Endodermal cell (in vitro differentiated cells): ENCODE data around the gene EMC9. TPM values are rescaled to one million over a fixed set of nuclear protein-coding genes. Genes with fewer than 3 reads are reported as not detected.

Experiments used
- DNase-seq: peaks from one replicate; pipeline ENCODE4 v3.0.0-alpha.2; 2017
- H3K27ac ChIP-seq: 2 replicates; pipeline ENCODE4 v1.5.1; 2013; ENCODE audit warnings: mild to moderate bottlenecking, low read depth, low read length, moderate library complexity
- H3K27me3 ChIP-seq: 2 replicates; pipeline ENCODE4 v1.6.1; 2013; ENCODE audit warnings: mild to moderate bottlenecking, low read length, moderate library complexity; ENCODE audit not compliant: insufficient read depth, control insufficient read depth, poor library complexity, severe bottlenecking
- H3K36me3 ChIP-seq: 2 replicates; pipeline ENCODE4 v1.7.0; 2013; ENCODE audit warnings: mild to moderate bottlenecking, low read length, moderate library complexity; ENCODE audit not compliant: control insufficient read depth, insufficient read depth
- H3K4me1 ChIP-seq: one replicate; pipeline ENCODE4 v1.7.0; 2013; ENCODE audit warnings: low read length; ENCODE audit not compliant: control insufficient read depth, insufficient read depth
- H3K4me3 ChIP-seq: 2 replicates; pipeline ENCODE4 v1.5.1; 2013; ENCODE audit warnings: mild to moderate bottlenecking, low read length, moderate library complexity
- H3K9ac ChIP-seq: 2 replicates; pipeline ENCODE4 v1.6.1; 2013; ENCODE audit warnings: mild to moderate bottlenecking, low read length, moderate library complexity; ENCODE audit not compliant: poor library complexity, severe bottlenecking; ENCODE audit errors: extremely low read depth
- H3K9me3 ChIP-seq: 2 replicates; pipeline ENCODE4 v1.6.1; 2013; ENCODE audit warnings: mild to moderate bottlenecking, low read length, moderate library complexity; ENCODE audit not compliant: control insufficient read depth
- H3K27ac Mint-ChIP-seq: 2 replicates; pipeline ENCODE4 v1.8.0; 2020; ENCODE audit warnings: mixed read lengths
- H3K27me3 Mint-ChIP-seq: 2 replicates; pipeline ENCODE4 v1.8.0; 2021; ENCODE audit warnings: mild to moderate bottlenecking, mixed read lengths; ENCODE audit not compliant: insufficient read depth
- H3K36me3 Mint-ChIP-seq: 2 replicates; pipeline ENCODE4 v1.8.0; 2020; ENCODE audit warnings: low read depth, mixed read lengths
- H3K4me1 Mint-ChIP-seq: 2 replicates; pipeline ENCODE4 v1.8.0; 2020; ENCODE audit warnings: mixed read lengths
- H3K4me3 Mint-ChIP-seq: 2 replicates; pipeline ENCODE4 v1.8.0; 2020; ENCODE audit warnings: mild to moderate bottlenecking, moderate library complexity, mixed read lengths
- H3K9me3 Mint-ChIP-seq: 2 replicates; pipeline ENCODE4 v1.8.0; 2020; ENCODE audit warnings: mild to moderate bottlenecking, mixed read lengths
- CTCF ChIP-seq: fragments of 200-600 bp; sonication (generic); conservative IDR thresholded peaks from 2 replicates; pipeline ENCODE4 v1.5.0; 2021; ENCODE audit warnings: antibody characterized with exemption, mild to moderate bottlenecking
- WGBS, 2 experiments: methylation state at CpG; one replicate each; pipeline versions ENCODE4 v1.1.5 to v1.1.7; 2013; ENCODE audit warnings: missing lambda C conversion rate in 2 of 2, mixed read lengths in 1 of 2; ENCODE audit not compliant: insufficient coverage in 1 of 2, insufficient read length in 1 of 2; 5-methylcytosine and 5-hydroxymethylcytosine counted together
- microRNA-seq: library from miRNA; unstranded; fragments of <30 nt; microRNA quantifications from one replicate; pipeline ENCODE4 v1.2.0, GENCODE V29; 2020; ENCODE audit warnings: borderline microRNAs expressed
- total RNA-seq, 2 donors: library from RNA; stranded (reverse); fragmentation: NEBNext Ultra II Directional in 1 of 2; extraction: Animal tissue kit (Norgen Biotek cat#: 25700) in 1 of 2; gene quantifications; 2 replicates in 1 of 2; 3 replicates in 1 of 2; pipeline ENCODE4 v1.2.1, GENCODE V29; 2021

Gene EMC9
- total RNA-seq, 2 donors from 2014 or later: 34.0 to 39.5 TPM

GRCh38 chr14:24092505-24093206 lies 48.7 kb downstream of the EMC9 start:
- peak overlapping the region; percentile 90 for H3K4me3 Mint-ChIP-seq
- H3K9me3 Mint-ChIP-seq: no peaks in the 10 kb centered on the region
- peaks cover 11% of the 10 kb centered on the region for H3K36me3 Mint-ChIP-seq
- Histone ChIP-seq H3K4me3 (no peak overlapping the region), H3K27ac (no peak overlapping the region), H3K36me3 (no peaks in the 10 kb centered on the region), H3K4me1 (no peaks in the 10 kb centered on the region), H3K9me3 (no peaks in the 10 kb centered on the region), H3K27me3 (no peaks in the 10 kb centered on the region), H3K9ac (no peak overlapping the region)
- peaks cover 13% of the 10 kb centered on the region for H3K27me3 Mint-ChIP-seq
- peaks cover 32% of the 10 kb centered on the region for H3K4me1 Mint-ChIP-seq
- WGBS, 2 experiments: 94 to 96% methylated on average over 2 to 4 of the region's 4 CpGs
- no peak overlapping the region for H3K27ac Mint-ChIP-seq
- TF ChIP-seq CTCF: no peak
- no peak for DNase-seq

- H3K27ac Mint-ChIP-seq: no peak overlapping the region
Measured at GRCh38 chr14:24092110-24092504, 49.3 kb downstream of the EMC9 start.

GRCh38 chr14:24089890-24090289 lies 51.5 kb downstream of the EMC9 start:
- 91 to 100% methylated on average over 4 of the region's 6 CpGs for WGBS, 2 experiments

More at GRCh38 chr14:24092110-24092504, 49.3 kb downstream of the EMC9 start:
- Histone ChIP-seq H3K4me1 (peaks cover 4% of the 10 kb centered on the region), H3K36me3 (no peaks in the 10 kb centered on the region), H3K27ac (no peak overlapping the region), H3K4me3 (no peak overlapping the region), H3K9ac (no peak overlapping the region), H3K9me3 (no peaks in the 10 kb centered on the region), H3K27me3 (no peaks in the 10 kb centered on the region)
- Mint-ChIP-seq H3K4me1 (peaks cover 33% of the 10 kb centered on the region), H3K4me3 (no peak overlapping the region), H3K9me3 (no peaks in the 10 kb centered on the region), H3K27me3 (peaks cover 13% of the 10 kb centered on the region), H3K36me3 (peaks cover 11% of the 10 kb centered on the region)
- TF ChIP-seq CTCF: no peak
- no peak for DNase-seq

More at GRCh38 chr14:24089890-24090289, 51.5 kb downstream of the EMC9 start:
- Mint-ChIP-seq H3K9me3 (no peaks in the 10 kb centered on the region), H3K27ac (no peak overlapping the region), H3K4me3 (no peak overlapping the region), H3K27me3 (peaks cover 15% of the 10 kb centered on the region), H3K36me3 (no peaks in the 10 kb centered on the region), H3K4me1 (peaks cover 43% of the 10 kb centered on the region)
- no peaks in the 10 kb centered on the region for H3K9me3 ChIP-seq
- H3K9ac ChIP-seq: no peak overlapping the region
- no peak for TF ChIP-seq CTCF
- no peak overlapping the region for H3K27ac ChIP-seq
- no peaks in the 10 kb centered on the region for H3K36me3 ChIP-seq
- no peaks in the 10 kb centered on the region for H3K27me3 ChIP-seq
- H3K4me1 ChIP-seq: peaks cover 13% of the 10 kb centered on the region
- H3K4me3 ChIP-seq: no peak overlapping the region
- no peak for DNase-seq

Small RNA genes lying within 50 kb of the gene (microRNA-seq; reads per million reads assigned to microRNA genes)
- not detected for gene MIR7703

Other genes with a start within 250 kb of the EMC9 start
- 10 to 100 TPM; 18.3 to 20.9 TPM for gene DHRS4, start 187.8 kb downstream of the EMC9 start, total RNA-seq
- 10 to 100 TPM; 16.7 to 17.3 TPM for gene DHRS4L2, start 152.7 kb downstream of the EMC9 start, total RNA-seq
- gene CARMIL3, start 89.6 kb downstream of the EMC9 start, total RNA-seq: 1 to 10 TPM; 2.1 to 4.4 TPM
- gene CPNE6, start 70.0 kb downstream of the EMC9 start, total RNA-seq: not detected
- 10 to 100 TPM; 37.7 to 42.8 TPM for gene PCK2, start 47.3 kb downstream of the EMC9 start, total RNA-seq
- gene DCAF11, start 26.8 kb downstream of the EMC9 start, total RNA-seq: 10 to 100 TPM; 71.1 to 72.2 TPM
- 1 to 10 TPM; 1.9 TPM for gene NRL, start 26.6 kb downstream of the EMC9 start, total RNA-seq
- 1 to 10 TPM in 1 of 2 donors, not detected in 1; 1.1 TPM for gene FITM1, start 10.9 kb downstream of the EMC9 start, total RNA-seq
- gene PSME1, start 5.4 kb downstream of the EMC9 start, total RNA-seq: 100 to 1,000 TPM in 1 of 2 donors, 10 to 100 TPM in 1; 68.6 to 108 TPM
- gene PSME2, start 5.0 kb upstream of the EMC9 start, total RNA-seq: 100 to 1,000 TPM; 106 to 112 TPM
- 10 to 100 TPM; 75.5 to 82.9 TPM for gene RNF31, start 5.9 kb upstream of the EMC9 start, total RNA-seq
- 10 to 100 TPM; 13.6 to 26.9 TPM for gene IRF9, start 19.7 kb upstream of the EMC9 start, total RNA-seq
- gene REC8, start 30.5 kb upstream of the EMC9 start, total RNA-seq: 10 to 100 TPM; 60.3 to 98.3 TPM
- gene IPO4, start 47.2 kb upstream of the EMC9 start, total RNA-seq: 10 to 100 TPM; 56.3 to 67.4 TPM
- 10 to 100 TPM; 37.4 to 40.8 TPM for gene TM9SF1, start 53.9 kb upstream of the EMC9 start, total RNA-seq
- gene TSSK4, start 64.1 kb upstream of the EMC9 start, total RNA-seq: under 1 TPM; 0.38 to 0.51 TPM
- gene CHMP4A, start 71.9 kb upstream of the EMC9 start, total RNA-seq: 10 to 100 TPM; 38.8 to 44.3 TPM
- 10 to 100 TPM; 21.0 to 25.0 TPM for gene MDP1, start 74.5 kb upstream of the EMC9 start, total RNA-seq
- gene NEDD8, start 90.8 kb upstream of the EMC9 start, total RNA-seq: 100 to 1,000 TPM; 210 to 267 TPM
- 10 to 100 TPM; 56.1 to 63.1 TPM for gene GMPR2, start 91.3 kb upstream of the EMC9 start, total RNA-seq
- 10 to 100 TPM; 43.4 to 43.5 TPM for gene TINF2, start 101.0 kb upstream of the EMC9 start, total RNA-seq
- 1 to 10 TPM; 1.6 to 3.4 TPM for gene TGM1, start 121.6 kb upstream of the EMC9 start, total RNA-seq
- 10 to 100 TPM; 20.2 to 20.5 TPM for gene RABGGTA, start 130.0 kb upstream of the EMC9 start, total RNA-seq
- gene DHRS1, start 158.2 kb upstream of the EMC9 start, total RNA-seq: 10 to 100 TPM; 21.2 to 22.5 TPM
- 10 to 100 TPM; 31.1 to 32.0 TPM for gene NOP9, start 158.3 kb upstream of the EMC9 start, total RNA-seq
- gene CIDEB, start 166.4 kb upstream of the EMC9 start, total RNA-seq: 1 to 10 TPM in 1 of 2 donors, under 1 TPM in 1; 0.97 to 3.1 TPM
- 1 to 10 TPM; 7.4 to 9.5 TPM for gene LTB4R2, start 168.5 kb upstream of the EMC9 start, total RNA-seq
- 1 to 10 TPM; 6.4 to 6.6 TPM for gene LTB4R, start 169.9 kb upstream of the EMC9 start, total RNA-seq
- not detected for gene ADCY4, start 193.5 kb upstream of the EMC9 start, total RNA-seq
- gene RIPK3, start 198.4 kb upstream of the EMC9 start, total RNA-seq: not detected
- 10 to 100 TPM; 24.8 to 34.1 TPM for gene NFATC4, start 226.6 kb upstream of the EMC9 start, total RNA-seq